Upper lobe of left lung (tissue), 4 donors: Measurements from ENCODE around the gene UBE2C.

Experiments used
- POLR2A ChIP-seq, 4 donors: fragments of 450-650 bp; IDR thresholded peaks; one replicate each; pipeline ENCODE4 v1.5.1; 2016 to 2017; ENCODE audit warnings: antibody characterized with exemption in 4 of 4, mild to moderate bottlenecking in 2 of 4
- POLR2AphosphoS5 ChIP-seq, 2 donors: sonication (generic); formaldehyde crosslinking; IDR thresholded peaks; one replicate each; pipeline ENCODE4 v1.5.1; 2017; ENCODE audit warnings: antibody characterized with exemption in 2 of 2
- TF ChIP-seq, protein P1 (sequence below), 6 experiments: fragments of 450-650 bp in 4 of 6; fragments of 200-600 bp in 2 of 6; sonication (generic) in 2 of 6; IDR thresholded peaks; one replicate each; pipeline ENCODE4 v1.5.1; 2016 to 2019; ENCODE audit warnings: antibody characterized with exemption in 6 of 6

DNA sequence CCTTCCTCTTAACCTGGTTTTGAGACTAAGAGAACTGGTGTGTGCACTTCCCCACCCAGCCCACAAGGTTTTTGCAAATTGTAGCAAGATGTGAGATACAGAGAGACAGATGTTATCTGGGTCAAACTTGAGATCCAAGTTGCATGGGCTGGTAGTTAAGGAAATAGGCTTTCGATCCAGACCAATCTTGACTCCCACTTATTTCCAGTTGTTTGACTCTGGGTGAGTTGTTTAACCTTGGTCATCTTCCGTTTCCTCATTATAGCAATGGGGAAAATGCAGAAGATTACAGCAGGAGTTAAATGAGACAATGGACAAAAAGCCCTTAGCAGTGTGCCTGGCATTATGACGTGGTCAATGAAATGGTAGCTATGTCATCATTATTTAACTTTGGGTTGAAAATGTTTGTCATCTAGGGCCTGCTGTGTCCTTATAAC lies 22.9 kb downstream of the UBE2C start:
- TF ChIP-seq POLR2A (IDR thresholded peaks at IDR 0.05) (no peak), POLR2AphosphoS5 (IDR thresholded peaks at IDR 0.05) (no peak)
- TF ChIP-seq, protein P1, sequence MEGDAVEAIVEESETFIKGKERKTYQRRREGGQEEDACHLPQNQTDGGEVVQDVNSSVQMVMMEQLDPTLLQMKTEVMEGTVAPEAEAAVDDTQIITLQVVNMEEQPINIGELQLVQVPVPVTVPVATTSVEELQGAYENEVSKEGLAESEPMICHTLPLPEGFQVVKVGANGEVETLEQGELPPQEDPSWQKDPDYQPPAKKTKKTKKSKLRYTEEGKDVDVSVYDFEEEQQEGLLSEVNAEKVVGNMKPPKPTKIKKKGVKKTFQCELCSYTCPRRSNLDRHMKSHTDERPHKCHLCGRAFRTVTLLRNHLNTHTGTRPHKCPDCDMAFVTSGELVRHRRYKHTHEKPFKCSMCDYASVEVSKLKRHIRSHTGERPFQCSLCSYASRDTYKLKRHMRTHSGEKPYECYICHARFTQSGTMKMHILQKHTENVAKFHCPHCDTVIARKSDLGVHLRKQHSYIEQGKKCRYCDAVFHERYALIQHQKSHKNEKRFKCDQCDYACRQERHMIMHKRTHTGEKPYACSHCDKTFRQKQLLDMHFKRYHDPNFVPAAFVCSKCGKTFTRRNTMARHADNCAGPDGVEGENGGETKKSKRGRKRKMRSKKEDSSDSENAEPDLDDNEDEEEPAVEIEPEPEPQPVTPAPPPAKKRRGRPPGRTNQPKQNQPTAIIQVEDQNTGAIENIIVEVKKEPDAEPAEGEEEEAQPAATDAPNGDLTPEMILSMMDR (IDR thresholded peaks at IDR 0.05): peak in 2 of 6 experiments; percentile 6 to 17
